DMS114 treated with DMSO at 0.1 percent for 48 hours (cell line): ENCODE data around the gene CHST8.
"Not testable (repeated sequence)": the region's sequence is repeated elsewhere in the genome, so short reads cannot be mapped to it uniquely, and the experiment has no call there.

Experiments
- DNase-seq: peaks from one replicate; lab custom pipeline; 2025; ENCODE audit not compliant: unreplicated experiment; lab: John Stamatoyannopoulos, UW

The CHST8 gene, protein sequence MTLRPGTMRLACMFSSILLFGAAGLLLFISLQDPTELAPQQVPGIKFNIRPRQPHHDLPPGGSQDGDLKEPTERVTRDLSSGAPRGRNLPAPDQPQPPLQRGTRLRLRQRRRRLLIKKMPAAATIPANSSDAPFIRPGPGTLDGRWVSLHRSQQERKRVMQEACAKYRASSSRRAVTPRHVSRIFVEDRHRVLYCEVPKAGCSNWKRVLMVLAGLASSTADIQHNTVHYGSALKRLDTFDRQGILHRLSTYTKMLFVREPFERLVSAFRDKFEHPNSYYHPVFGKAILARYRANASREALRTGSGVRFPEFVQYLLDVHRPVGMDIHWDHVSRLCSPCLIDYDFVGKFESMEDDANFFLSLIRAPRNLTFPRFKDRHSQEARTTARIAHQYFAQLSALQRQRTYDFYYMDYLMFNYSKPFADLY

DNA sequence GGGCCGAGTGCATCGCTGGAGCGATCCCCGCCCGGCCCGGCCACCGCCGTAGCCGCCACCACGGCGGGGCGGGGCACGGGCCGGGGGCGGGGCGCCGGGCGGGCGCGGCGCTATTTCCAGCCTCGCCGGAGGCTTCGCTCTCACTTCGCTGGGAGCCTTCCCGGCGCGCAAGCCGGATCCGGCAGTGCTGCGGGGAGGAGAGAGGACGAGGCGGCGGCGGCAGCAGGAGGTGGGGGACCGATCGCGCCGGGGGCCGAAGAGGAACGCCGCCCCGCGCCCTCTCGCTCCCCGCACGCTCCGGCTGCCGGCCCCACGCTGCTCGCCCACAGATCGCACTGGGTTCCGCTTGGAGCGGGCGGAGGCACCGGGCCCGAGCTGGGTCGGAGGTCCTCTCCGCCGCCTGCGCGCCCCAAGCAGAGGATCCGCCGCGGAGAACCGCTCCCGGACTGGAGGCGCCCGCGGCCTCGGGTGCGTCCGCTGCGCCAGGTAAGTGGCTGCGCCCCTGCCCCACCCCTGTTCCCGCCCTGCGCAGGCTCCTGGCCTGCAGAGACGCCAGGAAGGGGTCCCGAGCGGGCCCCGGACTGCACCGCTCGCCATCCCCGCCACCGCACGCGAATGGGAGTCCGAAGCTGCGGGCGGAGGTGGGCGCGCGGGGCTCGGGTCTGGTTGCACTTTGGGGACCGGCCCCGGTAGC lies at the start of gene CHST8:
CHST8 (plus strand) TSS at position 143 of the 694 bp plus-strand sequence. CDS start 67,309 bp downstream, outside the sequence.
- DNase-seq, result peak; percentile 15

DNA sequence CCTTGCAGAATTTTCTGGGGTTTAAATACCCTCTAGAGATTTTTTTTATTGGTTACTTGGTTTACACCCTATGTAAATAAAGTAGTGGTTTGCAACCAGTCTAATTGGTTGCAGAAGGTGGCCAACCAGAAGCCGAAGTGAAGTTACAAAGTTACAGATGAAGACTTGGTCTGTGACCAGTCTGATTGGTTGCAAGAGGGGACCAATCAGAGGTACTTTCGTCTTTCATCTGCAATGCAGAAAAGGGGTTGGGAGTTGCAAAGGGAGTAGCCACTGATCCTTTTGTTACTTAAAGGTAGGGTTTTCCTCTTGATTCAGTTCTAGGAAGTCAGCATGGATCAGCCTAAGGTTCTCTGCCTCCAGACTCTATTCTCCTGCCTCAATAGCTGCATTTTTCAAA lies 48.8 kb upstream of the CHST8 start:
- no peak for DNase-seq

DNA sequence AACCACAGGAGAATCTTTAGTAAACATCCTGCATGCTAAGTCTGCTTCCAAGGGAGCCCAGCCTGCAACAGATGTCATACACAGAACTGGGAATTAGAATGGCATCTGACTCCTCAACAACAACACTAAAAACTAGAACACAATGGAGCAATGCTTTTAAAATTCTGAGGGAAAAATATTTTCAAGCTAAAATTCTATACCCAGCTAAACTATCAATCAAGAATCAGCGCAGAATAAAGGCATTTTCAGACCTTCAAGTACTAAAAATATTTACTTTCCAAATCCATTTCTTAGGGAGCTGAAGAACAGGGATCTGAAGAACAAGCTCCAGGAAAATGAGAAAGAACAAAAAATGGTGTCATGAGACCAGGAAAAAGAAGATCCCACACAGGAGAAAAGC lies 46.9 kb upstream of the CHST8 start:
- DNase-seq, result no peak

DNA sequence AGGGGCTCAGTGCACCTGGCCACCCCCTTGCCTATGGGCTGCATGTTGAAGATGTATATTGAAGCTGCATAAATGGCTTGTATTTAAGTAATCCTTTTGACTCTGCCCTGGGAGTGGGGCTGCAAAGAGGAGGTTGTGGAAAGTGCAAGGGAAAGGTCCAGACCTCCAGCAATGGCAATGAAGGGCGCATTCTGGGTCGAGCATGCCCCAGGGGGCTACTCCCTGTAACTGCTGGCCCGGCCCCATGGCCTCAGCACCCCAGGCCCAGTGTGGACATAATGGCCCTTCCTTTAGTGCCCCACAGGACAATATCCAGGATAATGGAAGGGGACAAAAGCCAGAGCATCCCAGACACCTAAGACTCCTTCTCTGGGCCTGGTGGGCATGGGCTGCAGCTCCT lies 43.1 kb upstream of the CHST8 start:
- no peak for DNase-seq

DNA sequence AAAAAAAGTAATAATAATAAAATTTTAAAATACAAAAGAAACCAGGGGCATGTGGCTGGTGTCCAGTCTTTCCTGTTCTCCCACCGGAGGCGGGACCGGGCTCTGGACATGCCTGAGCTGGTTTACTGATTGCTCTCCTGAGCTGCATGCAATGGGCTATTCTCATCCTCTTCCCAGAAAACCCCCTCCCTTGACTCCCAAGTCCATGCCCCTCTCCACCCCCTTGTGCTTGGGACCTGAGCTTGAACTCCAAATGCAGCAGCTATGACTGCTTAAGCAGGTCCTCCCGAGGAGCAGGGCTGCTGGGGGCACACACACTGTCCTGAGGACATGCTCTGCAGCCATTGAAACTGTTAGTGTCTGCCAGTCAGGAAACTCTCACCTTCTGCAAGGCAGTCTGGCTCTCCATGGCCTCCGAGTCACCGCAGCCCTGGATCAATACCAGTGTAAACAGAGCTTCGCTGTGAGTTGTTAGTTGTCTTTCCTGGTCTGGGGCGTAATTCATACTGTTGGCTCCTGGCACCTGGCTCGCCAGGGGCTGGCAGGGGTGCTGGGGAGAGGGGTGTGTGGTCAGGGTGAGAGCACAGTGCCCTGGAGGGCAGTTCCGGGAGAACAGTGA lies 41.6 kb upstream of the CHST8 start:
- DNase-seq, result no peak

DNA sequence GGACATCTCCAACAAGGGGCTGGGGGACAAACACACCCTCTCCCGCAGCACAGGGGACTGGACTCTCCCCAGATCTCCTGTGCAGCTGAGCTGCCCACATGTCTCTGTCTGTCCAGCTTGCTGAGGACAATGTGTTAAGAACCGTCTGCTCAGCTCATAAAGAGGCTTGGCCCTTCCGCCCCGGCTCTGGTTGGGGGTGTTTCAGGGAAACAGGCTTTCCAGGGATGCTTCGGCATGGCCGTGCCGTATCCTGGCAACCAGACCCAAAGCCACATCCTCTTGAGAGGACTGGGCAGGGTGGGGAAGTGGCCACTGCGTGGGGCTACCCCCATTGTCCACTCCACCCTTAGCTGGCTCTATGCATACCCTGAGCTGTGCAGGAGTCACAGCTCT lies 41.1 kb upstream of the CHST8 start:
- no peak for DNase-seq

DNA sequence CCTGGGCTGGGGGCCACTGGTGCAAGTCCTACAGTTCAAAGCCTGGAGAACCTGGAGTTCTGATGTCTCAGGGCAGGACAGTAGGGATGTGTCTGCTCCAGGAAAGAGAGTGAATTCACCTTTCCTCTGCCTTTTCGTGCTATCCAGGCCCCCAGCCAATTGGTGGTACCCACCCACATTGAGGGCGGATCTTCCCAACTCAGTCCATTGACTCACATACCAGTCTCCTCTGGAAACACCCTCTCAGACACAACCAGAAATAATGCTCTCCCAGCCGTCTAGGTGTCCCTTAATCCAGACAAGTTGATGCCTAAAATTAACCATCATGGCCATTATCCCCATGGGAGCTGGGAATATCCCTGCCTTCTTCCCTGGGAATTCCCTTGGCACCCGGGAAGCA lies 38.8 kb upstream of the CHST8 start:
- DNase-seq, result no peak

DNA sequence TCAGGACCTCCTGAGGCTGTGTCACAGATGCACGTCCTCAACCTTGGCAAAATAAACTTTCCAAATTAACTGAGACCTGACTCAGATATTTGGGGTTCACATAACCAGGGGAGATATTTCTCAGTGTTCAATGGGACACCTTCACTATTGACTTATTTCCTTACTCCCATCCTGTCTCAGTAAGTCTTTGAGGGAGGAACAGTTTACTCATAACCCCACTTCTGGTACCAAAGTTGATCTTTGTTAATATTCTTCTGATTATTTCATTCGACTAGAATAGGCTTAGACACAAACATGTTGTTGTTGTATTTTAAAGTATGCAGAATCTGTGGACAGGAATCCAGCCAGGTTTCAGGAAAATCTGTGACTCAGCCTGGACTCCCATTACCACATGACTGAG lies 34.6 kb upstream of the CHST8 start:
- no peak for DNase-seq

DNA sequence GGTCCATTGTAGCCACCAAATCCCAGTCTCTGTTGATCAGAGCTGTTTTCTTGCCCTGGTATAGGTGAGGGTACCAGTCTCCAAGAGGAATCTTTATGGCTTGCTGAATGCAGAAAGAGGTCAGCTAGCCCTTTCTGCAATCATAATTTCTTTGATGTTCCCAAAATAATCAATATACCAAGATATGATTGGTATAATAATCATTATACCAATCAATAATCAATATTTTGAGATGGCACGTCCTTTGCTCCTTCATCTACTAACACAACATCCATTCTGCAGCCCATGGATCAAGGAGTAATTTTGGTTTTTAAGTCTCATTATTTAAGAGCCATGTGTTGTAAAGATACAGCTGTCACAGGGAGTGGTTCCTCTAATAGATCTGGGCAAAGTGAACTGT lies 31.5 kb upstream of the CHST8 start:
- no peak for DNase-seq

DNA sequence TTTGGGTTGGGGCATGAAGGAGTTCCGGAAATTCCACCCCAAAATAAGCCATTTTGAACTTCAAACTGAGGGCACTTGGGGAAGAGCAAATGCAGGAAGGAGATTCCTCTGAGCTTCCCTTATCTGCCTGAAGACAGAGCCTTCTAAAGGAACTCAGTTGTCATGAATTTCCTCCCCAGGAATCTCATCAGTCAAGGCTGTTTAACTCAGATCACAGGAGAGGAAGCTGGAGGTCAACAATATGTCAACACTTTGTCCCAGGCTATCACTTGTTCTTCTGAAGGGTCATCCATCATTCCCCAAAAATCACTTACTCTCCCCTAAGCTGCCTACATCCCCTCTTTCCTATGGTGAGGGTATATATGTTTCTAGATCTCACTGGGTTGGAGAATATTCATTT lies 26.0 kb upstream of the CHST8 start:
- DNase-seq, result no peak

DNA sequence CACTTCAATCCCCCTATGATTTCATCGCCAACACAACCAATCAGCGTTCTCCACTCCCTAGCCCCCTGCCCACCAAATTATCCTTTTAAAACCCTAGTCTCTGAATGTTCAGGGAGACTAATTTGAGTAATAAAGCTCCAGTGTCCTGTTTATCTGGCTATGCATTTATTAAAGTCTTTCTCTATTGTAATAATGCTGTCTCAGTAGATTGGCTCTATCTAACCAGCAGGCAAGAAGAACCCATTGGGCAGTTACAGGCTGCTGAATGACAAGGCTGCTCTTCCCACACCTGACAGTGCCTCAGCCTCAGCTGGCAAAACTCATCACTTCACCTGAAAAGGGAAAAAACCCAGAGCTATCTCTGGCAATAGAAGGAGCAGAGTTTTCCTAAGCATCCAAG lies 20.2 kb upstream of the CHST8 start:
- DNase-seq, result no peak

DNA sequence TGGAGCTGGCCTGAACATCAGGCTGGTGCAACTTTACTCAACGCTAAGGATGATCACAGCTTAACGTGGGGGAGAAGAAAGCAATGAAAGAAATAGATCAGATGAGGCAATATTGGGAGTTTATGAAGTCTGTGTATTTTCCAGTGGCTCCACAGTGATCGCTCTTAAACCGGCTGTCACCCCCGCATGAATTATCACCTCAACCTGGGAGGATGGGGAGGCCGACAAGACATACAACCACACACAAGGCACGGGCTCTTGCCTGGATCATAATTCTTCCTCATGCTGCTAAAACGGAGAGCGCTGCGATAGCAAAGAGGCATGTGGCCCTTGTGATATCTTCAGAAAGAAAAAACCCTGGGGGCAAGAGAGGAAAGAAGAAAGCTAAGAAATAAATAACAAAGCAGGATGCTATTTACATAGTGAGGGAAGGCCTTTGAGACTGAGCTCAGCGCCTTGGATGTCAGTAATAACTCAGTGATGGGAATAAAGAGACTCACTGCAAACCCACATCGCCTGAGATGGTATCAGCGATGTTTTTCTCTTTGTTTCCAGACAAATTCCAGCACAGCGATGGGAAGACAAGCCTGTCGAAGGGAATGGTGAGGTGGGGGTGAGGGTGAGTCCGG lies 19.1 kb upstream of the CHST8 start:
- no peak for DNase-seq

DNA sequence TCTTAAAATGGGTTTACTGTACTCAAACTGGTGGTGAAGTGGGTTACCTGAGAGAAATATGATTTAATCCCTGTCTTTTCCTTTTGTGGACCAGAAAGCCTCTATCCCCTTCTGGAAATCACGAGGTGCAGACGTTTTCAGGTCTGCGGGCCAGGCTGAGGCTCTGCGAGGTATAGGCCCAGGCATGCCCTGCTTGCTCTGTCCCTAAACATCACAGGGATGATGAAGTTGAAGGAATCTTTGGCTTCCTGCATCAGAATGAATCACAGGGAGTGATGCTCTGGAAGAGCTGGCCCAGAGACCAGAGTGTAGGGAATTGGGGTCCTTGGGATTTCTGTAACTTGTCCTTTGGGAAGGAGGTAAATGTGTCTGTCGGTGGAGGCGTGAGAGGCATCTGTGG lies 18.4 kb upstream of the CHST8 start:
- DNase-seq, result no peak

DNA sequence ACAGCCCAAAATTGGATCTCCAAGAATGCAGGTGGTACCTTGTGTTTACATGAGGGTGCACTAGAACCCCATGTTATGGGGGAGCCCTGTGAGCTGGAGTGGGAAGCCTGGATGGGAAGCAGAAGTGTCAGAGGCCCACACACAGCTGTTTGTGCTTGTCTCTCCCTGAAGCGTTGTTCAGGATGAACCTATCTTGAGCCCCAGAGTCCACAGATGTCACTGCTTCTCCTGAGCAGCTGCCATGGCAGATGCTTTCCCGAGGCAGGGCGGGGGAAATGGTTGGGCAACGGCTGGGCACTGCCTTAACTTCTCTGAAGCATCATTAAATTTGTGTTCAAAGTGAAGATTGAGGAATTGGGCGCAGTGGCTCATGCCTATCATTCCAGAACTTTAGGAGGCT lies 17.1 kb upstream of the CHST8 start:
- DNase-seq, result no peak

DNA sequence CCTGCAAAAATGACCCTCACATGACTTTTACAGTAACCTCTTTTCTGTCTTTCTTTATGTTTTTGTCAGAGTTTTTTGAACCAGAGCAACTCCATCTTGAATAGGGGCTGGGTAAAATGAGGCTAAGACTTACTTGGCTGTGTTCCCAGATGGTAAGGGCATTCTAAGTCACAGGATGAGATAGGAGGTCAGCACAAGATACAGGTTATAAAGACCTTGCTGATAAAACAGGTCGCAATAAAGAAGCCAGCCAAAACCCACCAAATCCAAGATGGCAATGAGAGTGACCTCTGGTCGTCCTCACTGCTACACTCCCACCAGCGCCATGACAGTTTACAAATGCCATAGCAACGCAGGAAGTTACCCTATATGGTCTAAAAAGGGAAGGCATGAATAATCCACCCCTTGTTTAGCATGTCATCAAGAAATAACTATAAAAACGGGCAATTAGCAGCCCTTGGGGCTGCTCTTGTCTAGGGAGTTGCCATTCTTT lies 15.9 kb upstream of the CHST8 start:
- DNase-seq, result not testable (repeated sequence)

DNA sequence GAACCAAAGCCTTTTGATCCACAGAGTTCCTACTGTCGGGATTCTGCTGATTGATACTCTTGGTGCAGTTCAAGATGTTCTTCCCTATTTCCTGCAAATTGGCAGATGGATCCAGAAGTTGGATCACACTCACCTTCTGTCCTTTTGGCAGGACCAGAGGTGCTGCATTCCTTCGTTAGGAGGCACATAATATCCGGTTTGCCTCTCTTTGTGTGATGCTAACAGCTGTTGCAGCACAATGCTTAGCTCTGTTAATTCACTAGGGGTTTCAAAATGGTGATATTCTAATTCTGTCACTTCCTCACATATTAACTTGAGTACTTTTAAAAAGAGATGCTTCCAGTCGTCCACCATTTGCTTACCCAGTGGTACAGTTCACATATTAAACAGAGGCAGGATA lies 15.2 kb upstream of the CHST8 start:
- DNase-seq, result no peak

DNA sequence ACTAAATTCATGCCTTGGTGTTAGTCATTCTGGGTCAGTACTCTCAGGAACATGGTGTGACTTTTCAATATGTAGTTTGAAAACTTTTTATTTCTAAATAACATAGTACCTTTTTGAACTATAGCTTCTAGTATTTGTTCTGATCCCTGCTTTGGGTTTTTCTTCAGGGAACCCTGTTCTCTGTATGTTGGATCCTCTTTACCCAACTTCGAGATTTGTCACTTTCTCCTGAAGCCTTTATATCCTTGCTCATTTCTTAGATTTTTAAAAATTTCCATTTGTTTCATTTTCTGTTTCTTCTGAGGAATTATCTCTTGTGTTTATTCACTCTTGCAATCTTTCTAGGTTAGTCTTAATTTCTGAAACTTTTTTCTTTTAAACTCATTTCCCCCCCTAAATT lies 12.4 kb upstream of the CHST8 start:
- no peak for DNase-seq

DNA sequence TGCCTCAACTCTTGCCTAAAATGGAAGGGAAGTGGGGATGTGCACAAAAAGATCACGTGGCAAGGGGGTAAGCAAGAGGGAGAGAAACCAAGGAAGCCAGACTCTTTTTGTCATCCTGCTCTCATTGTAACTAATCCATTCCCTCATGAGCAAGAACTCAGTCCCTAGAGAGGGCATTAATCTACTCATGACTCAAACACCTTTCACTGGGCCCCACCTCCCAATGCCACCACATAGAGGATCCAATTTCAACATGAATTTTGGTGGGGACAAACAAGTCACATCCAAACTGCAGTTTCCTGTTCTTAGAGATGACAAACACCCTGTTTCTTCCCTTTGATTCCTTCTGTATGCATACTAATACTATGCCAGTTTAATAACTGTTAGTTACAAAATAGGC lies 11.2 kb upstream of the CHST8 start:
- DNase-seq, result no peak

DNA sequence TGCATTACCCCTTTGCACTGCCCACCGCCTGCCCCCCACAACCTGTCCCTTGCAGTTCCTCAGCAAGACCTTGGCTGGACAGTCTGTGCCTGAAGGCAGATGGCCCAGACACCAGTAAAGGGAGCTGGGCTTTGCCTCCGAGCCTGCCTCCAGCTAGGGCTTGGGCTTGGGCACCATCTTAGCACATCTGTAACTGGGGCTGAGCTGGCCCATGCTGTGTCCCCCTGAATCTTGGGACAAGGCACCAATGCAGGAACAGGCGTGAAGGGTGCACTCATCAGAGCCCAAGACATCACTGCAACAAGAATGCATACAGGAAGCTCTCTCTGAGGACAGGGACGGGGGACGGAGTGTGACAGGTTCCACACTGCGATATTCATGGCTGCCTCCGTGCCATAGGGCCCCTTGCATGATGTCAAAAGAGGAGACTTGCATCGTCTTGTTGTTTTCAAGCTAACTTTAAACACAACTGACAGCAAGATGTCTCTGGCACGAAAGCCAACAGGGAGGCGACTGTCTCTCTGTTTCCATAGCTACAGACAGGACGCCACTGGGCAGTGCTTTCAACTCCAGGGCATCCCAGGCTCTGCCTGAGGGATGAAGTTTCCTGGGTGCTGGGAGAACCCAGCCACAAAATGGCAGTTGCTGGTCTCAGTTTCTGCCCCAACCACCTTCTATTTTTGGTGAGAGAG lies 8.7 kb upstream of the CHST8 start:
- no peak for DNase-seq

DNA sequence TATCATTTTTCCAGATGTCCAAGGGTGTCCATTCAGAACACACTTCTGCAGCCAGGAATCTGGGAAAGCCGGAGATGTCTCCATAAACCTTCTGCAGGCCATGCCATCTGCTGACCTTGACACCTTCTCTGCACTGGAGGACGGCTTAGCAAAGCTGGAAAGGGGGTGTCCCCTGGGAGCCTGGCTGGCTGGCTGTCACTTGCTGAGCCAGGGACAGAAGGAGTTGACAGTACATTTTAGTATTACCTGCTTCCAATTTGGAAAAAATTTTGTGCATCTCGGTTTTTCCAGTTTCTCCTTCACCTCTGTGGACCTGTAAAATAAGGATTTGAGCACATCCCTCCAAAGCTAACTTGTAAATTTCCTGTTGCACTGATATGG lies 8.1 kb upstream of the CHST8 start:
- no peak for DNase-seq

DNA sequence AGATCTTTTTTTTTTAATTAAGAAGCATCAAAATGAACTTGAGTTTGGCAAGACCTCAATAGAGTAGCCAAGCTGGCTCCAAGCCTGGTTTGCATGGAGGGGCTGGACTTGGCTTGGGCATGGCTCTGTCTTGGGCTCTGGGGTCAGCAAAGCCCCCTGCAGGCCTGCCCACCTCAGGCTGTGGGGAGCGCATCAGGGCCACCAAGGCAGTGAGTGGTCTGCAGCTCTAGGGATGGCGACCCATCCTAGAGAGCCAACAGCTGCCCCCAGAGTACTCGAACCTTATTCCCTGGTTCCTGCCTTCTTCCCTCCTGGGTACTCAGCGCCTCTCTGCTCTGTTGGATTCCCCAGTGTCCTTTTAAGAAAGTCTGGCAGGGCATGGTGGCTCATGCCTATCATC lies 5.4 kb upstream of the CHST8 start:
- DNase-seq, result no peak
